ENCODE data around the gene RPL22.

The RPL22 gene

DNA sequence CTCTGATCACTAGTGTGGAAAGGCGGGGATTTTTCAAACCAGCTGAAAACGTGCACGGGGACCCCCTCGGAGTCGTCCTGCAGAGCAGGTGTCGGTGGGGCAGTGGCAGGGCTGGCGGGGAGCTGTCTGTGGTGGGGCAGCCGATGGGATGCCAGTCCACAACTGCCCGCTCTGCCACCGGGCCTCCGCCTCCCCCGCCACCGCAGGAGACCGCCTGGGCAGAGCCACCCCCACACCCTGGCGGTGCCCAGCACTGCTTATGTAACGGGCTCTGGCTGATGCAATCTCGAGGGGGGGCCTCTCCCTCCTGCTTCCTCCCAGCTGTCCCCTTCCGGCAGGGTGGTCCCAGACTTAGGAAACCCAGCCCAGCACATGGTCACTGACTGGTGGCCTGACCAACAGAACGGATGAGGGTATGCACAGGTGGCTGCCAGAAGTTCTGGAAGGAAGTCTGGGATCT lies 28.6 kb downstream of the RPL22 start:
- DNase-seq, result no peak

DNA sequence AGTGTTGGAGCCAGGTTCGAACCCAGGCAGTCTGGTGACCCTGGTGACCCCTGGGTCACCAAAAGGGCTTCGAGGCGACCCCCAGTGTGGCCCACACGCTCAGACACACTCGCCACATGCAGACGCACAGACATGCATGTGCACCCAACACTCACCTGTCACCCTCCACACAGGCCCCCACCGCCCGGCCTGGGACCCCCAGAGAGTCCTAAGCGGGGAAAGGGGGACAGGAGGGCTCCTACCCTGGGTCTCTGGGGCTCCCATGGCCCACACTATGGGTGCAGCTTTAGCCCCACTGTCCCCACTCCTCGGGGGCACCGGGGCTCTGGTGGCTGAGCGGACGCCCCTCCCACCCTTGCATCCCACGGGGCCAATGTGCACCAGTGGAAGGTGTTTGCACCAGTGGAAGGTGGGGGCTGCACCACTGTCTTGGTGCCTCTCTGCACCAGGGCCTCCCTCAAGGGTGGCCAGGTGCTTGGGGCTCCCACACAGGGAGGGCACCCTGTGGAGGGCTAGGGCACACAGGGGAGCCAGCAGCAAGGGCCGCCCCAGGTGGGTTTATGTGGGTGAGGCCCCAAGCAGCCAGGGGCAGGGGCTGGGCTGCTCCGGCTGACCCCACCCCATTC lies 29.2 kb downstream of the RPL22 start:
- no peak for DNase-seq

DNA sequence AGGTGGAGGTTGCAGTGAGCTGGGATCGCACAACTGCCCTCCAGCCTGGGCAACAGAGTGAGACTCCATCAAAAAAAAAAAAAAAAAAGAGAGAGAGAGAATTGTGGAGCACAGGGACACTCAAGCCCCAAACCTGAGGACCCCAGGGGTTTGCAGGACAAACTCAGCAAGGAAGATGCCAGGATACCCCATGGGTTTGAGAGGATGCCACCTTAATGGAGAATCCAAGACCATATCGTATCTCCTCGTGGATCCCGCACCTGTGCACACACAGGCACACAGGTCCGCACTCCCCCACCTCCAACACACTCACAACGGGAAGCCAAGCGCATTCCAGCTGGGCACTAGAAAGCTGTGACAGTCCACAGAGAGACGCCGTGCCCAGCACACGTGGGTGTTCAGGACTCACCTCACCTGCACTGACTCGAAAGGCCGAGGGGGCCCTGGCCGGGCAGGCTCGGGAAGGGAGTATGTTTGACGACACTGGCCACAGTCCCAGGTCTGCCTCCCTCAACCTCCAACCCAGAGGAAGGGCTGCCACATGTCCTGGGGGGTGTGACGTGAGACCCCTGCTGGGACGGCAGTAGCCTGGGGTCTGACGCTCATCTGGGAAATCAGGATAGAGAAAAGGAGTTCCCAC lies 30.3 kb downstream of the RPL22 start:
- no peak for DNase-seq

DNA sequence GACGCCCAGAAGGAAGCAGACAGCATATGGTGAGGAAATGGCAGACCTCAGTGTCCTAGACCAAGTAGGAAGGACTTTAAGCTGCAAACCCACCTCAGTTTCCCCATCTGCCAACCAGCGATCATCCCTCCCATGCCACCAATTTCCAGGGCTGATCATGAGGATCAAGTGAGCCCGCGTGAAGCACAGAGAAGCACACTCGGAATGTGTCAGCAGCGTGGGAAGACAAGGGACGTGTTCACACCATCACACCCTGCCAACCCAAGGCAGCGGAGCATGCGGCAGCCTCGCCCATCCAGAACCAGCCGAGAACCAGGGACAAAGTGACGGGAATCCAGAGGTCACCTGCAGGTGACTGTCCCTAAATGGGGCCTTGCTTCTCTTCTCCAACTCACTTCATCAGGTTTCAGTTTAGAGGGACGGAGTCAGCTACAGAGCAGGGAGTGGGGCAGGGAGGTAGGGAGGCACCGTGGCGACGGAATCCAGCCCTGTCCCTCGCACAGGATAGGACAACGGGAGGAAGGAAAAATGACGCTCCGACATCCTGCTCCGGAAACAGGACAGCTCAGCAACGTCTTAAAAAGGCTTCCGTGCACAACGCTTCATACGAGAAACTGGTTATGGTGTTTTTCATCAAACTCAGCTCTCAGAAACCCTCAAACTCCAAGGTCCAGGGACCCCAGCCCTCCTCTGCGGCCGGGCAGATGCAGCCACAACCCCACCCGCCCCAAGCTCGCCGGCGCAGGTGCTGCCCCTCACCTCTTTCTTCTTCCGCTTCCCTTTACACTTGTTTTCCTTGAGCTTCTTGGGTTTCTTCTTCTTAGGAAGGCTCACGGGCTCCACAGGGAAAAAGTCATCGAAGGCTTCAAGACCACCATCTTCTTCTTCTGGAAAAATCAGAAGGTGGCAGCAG lies 31.7 kb downstream of the RPL22 start:
- no peak for DNase-seq

DNA sequence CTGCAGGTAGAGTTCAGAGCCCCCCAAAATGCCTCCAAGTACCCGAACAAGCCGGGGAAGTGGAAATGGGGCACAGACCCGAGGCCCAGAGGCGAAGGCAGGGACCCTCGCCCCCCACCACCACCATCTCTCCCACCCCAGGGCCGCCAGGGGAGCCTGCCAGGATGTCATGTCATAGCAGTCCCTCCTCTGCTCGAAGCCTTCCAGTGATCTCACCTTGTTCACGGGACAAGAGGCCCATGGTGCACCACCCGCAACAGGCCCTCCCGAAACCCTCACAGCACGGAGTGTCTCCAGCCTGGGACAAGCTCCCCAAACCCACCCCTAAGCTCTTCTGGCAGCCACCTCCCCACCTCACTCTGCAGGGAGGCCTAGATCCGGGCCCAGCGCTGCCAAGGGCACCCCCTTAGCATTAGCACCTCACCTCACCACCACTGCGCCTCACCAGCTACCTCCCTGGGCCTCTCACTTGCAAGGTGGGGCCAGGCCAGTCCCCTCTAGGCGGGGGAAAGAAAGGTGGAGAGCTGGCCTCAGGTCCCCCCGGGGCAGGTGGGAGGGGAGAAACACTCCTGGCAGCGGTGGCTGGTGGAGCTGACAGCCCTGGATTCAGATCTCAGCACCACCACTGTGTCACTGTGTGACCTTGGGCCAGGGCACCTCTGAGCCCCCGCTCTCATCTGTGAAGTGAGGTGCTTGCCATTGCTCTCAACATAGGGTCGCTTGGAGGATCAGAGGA lies 32.6 kb downstream of the RPL22 start:
- DNase-seq, result no peak

DNA sequence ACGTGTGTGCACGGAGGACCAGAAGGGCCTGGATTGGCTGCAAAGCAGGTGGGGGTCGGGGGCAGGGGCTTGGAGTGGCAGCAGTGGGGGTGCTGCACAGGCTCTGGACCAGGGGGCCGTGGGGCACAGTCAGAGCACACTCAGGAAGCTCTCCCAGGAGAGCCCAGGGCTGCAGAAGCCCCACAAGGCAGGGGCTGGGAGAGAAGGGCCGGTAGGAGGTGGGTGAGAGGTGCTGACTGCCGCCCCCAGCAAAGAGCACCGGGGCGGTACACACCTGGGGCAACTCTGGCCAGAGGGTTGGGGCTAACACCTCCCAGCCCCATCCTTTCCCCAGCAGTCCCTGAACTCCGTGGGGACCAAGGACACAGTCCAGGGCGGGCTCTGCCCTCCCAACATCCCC lies 33.2 kb downstream of the RPL22 start:
- no peak for DNase-seq

DNA sequence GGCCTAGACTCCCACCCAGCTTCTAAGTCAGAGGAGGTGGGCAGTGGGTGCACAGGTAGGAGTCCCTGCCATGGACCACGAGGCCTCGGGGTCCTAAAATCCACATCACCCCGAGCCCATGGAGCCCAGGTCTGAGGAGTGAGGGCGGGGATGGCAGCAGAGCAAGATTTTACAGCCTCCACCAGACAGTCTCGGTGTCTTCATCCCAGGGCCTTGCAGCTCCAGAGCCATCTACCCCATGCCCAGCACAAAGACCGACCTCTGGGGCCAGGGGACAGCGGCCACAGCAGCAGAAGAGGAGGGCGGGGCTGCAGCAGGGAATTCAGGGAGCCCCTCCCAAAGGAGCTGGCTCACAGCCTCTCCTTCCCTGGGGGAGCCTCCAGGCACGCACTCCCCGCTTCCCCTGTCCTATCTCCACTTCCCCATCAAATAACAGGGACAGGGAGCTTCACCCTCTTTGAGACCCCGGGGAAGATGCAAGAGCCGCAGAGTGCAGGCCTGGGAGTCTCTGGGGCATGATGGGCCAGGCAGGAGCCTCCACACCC lies 33.9 kb downstream of the RPL22 start:
- DNase-seq, result no peak

DNA sequence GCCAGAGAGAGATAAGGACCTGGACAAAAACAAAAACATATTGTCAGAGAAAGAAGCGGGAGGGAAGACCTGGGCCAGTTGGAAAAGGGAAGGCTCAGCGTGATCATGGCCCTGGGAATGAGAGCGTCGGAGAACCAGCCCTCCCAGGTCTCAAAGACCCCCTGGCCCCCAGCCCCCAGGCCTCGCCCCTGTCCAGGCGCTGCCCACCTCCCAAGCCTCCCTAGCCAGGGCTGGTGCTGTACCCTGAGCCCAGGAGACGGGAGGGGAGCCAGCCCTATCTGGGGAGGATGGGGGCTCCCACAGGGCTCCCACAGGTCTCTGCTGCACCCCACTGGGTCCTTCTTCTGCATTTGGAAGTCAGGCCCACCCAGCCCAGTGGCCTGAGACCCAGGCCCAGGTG lies 34.4 kb downstream of the RPL22 start:
- DNase-seq, result no peak

DNA sequence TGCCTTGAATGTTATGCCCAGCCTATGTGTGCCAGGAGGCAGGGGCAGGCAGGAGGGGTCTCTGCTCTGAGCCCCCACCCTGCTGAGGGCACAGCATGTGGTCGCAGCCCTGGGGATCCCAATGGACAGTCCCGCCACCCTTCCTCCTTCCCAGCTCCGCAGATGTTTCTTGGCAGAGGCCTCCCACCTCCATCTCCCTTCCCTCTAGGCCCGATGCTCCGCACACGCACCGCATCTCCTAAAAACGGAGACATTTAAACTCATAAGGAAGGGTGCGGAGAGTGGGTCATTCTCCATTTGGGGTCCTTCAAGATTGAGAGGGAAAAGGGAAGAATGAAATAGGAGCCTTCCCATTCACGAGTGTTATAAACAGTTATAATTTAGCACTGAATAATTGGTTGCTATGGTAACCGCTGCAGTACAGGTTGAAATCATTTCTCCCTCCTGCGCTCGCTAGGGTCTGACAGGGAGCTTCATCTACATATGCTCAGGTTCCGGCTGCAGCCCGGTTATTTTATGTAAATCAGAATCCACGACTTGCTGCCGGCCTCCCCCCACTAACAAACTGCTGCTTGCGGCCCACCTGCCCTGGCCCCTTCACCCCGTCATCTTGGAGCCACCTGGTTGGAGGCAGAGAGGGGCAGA lies 35.3 kb downstream of the RPL22 start:
- no peak for DNase-seq

DNA sequence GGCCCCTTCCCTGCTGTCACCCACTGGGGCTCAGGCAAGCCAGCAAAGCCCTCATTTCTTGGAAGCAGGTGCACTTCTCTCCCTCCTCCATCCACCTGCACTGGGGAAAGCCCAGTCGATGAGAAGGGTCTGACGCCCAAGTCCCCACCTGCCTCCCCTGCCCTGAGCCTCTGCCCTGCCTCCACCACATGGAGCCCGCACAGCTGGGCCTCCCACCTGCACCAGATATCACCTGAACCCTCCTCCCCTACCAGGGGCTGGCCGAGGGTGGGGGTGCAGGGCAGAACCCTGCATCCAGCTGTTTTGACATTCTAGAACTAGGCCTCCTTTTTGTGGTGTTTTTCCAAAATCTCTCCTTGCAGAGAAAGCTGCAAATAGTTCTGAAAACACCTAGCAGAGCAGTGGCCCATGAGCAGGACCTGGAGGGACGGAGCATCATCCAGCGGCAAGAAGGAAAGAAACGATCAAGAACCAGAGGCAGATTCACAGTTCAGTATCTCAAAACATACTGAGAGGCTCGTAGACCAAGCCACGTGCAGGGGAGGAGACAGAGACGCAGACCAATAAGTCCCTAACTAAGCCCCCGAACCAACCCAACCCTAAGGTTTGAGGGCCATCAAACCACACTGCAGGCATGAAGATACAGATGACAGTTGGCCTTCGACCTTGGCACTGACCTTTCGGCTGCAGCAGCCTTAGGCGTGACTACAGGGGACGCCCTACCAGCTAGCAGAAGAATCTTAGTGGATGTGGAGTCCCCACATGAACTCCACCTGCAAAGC lies 36.0 kb downstream of the RPL22 start:
- DNase-seq, result no peak

DNA sequence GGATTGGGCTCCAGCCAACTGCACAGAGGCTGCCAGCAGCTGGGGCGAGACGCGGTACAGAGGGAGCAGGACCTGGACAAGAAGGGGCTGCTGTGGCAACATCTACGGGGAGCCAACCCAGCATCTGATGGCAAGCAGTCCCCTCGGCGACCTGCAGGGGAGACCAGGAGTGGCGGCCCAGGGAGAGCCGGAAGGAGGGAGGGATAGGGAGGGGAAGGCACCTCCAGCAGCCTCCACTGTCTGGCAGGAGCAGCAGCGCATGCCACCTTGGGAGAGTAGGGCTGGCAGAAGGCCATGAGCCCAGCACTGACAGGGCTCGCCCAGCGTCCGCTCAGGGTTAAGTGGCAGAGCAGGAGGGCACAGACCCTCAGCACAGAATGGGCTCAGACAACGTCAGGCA lies 36.6 kb downstream of the RPL22 start:
- DNase-seq, result no peak

DNA sequence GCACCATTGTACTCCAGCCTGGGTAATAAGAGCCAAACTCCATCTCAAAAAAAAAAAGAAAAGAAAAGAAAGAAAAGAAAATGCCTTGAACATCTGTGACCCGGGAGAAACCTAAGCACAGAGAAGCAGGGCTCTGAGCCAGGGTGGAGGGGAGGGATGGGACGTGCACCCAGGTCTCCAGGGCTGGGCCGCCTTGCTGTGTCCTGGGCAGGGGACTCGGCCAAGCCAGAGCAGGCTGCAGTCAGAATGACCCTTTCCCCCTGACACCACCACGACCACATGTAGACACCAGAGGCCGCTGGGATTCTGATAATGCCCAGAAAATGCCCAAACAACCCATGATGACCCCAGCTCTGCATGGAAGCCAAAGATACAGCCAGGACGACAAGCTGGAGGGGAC lies 37.1 kb downstream of the RPL22 start:
- no peak for DNase-seq

DNA sequence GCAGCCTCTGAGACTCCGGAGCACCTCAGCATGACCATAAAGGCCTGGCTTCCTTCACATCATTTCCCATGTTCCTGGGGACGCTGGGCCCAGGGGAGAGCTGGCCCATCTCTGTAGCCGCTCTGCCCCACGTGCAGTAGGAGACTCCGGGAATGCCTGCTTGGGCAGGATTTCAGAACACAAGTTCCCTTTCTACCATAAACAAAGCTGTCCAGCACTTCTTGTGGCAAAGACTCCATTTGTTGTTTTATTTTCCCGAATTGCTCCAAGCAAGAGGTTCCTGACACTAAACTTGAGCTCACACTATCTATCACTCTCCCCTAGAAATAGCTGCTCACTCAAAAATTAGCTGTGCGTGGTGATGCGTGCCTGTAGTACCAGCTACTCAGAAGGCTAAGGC lies 41.2 kb downstream of the RPL22 start:
- no peak for DNase-seq

DNA sequence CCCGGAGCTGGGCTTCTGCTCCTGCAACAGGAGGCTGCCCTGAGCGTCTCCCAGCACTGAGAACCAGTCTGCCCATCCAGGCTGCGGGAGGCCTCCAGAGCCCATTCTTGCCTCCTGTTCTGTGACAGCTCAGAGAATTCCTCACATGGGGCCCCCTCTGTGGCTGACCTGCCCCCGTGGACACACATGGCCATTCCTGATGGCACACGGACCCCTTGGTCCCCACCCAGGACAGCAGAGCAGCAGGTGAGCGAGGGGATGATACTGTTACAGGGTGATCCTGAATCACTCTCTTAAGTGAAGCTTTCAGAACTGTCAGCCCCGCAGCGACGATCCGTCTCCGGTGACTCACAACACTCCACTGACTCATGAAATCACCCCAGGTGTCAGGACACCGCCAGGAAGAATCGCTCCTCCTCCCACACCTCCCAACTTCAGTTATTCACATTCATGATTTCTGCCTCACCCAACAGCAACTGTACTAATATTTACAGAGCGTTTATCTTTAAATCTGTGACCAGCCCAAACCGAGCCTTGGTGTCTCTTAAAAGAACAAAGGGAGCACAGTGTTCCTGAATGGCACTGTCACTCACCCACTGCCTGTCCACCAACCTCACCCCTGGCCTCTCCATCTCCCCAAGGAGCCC lies 41.7 kb downstream of the RPL22 start:
- DNase-seq, result no peak

DNA sequence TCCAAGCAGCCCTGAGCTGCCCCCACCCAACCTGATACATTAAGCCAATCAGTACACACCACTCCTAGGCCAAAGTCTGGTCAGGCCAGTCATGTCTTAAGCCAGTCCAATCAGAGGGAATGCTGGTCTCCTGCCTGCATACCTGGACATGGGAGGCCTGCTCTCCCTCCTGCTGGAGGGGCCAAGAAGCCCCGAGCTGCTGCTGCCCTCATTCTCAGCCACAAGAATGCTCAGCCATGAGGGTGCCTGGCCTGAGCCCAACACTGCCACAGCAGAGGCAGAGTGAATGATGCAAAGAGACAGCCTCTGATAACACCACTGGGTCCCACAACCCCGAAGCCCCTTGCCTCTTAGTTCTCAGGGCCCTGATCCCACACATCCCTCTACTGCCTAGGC lies 42.3 kb downstream of the RPL22 start:
- no peak for DNase-seq

DNA sequence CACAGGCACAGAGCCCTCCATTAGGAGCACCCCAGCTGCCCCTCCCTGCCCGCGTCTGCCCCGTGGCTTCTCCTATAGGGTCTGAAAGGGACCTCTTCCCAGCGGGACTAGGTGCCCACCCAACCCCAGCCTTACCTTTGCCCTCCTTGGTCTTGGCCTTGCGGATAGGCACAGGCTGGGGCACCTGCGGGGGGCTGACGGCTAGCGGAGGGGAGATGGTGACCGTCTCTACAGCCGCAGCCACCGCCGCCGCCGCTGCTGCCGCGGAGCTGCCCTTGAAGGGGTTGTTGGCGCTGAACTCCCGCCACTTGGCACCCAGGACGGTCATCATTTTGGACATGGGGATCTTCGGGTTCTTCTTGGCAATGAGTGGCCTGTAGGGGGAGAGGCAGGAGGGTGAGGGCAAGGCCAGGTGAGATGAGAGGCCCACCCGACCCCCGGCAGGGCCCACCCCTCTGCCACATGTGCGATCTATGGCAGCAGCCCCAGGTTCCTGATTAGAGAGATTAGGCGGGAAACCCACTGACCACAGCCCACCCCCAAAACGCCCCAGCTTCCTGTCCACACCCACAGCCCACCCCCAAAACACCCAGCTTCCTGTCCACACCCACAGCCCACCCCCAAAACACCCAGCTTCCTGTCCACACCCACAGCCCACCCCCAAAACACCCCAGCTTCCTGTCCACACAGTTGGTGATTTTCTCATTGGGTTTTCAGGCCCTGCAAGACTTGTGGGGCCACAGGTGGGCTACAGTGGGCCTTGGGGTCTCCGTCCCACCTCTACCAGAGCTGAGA lies 44.7 kb downstream of the RPL22 start:
- no peak for DNase-seq

DNA sequence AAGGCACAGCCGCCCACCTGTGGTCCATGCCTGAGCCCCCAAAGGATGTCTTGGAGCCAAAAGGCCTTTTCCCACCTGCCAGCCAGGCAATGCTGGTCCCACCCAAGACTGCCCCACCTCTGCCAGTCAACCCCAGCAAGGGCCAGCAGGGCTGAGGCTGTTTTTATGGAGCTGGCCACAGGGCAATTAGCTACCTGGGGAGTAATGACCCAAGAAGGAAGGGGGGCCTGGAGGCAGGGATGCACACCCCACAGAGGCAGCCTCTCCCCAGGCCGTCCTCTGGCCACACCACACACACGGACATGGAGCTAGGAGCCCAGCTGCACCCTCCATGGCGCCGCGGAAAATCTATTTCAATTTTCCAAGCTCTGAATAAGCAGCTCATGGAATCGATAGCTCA lies 46.5 kb downstream of the RPL22 start:
- DNase-seq, result no peak

DNA sequence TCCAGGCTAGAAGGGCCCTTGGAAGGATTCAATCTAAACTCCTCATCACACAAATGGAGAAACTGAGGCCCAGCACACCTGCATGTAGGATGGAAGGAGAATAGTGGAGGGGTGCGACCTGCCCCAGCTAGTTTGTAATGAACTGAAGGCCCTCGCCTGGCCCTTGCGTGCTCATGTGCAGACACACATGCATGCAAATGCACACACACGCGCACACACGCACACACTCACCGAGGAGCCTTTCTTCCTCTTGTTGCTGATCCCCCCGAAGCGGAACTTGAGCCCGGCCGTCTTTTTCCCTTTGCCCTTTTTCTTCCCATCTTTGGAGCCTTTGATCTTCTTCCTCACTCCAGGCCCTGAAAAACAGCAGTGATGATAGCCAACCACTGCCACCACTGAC lies 47.2 kb downstream of the RPL22 start:
- no peak for DNase-seq

DNA sequence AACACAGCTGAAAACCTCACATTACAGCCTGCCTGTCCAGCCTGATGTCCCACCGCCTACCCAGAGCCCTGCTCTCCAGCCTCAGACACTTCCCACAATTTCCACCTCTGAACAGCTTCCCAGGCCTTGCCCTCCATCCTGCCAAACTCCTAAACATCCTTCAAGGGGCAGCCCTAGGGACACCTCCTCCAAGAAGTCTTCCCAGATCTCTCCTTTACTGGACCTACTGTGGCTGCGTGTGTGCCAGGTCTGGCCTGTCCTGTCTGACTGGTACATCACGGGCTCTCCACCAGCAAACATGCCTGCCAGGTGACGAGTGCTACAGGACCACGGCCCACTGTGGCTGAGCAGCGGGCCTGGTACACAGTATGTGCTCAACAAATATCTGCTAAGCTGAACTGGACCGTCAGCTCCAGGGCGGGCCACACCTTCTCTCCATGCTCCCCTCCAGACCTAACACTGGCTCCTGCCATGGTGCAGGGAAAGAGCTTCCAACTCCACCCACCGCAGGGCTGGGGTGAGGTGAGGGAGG lies 48.0 kb downstream of the RPL22 start:
- no peak for DNase-seq
